Keratinocyte (primary cell): ENCODE measurements around the gene TMEM187. TPM values are rescaled to one million over a fixed set of nuclear protein-coding genes. Genes with fewer than 3 reads are reported as not detected.

Experiments used
- DNase-seq: peaks from one replicate; pipeline ENCODE4 v3.0.0-alpha.2; 2011; ENCODE audit warnings: low read depth, missing footprints, low spot score
- FAIRE-seq: peaks from 2 replicates; lab custom pipeline; 2011; peaks lifted over from hg19 to GRCh38; lab: Jason Lieb, UNC
- H2AFZ ChIP-seq: 2 replicates; pipeline ENCODE4 v1.6.0; 2012; ENCODE audit warnings: low read length, control low read depth, inconsistent platforms; ENCODE audit not compliant: control insufficient read depth
- H3K27ac ChIP-seq: 2 replicates; pipeline ENCODE4 v1.5.1; 2011; ENCODE audit warnings: low read length; ENCODE audit not compliant: control insufficient read depth, insufficient read depth
- H3K27me3 ChIP-seq: 3 replicates; pipeline ENCODE4 v1.6.0; 2011; ENCODE audit warnings: low read length; ENCODE audit not compliant: control insufficient read depth, insufficient read depth; ENCODE audit errors: extremely low read depth
- H3K36me3 ChIP-seq, 2 experiments: 2 replicates in 1 of 2; 3 replicates in 1 of 2; pipeline ENCODE4 v1.5.1; 2011; ENCODE audit warnings: low read length in 2 of 2, mild to moderate bottlenecking in 1 of 2; ENCODE audit not compliant: control insufficient read depth in 2 of 2, insufficient read depth in 2 of 2; ENCODE audit errors: extremely low read depth in 1 of 2
- H3K4me1 ChIP-seq: 3 replicates; pipeline ENCODE4 v1.5.1; 2011; ENCODE audit warnings: low read length; ENCODE audit not compliant: control insufficient read depth, insufficient read depth; ENCODE audit errors: extremely low read depth
- H3K4me2 ChIP-seq: 3 replicates; pipeline ENCODE4 v1.6.0; 2011; ENCODE audit warnings: low read depth, low read length; ENCODE audit not compliant: control insufficient read depth, insufficient read depth; ENCODE audit errors: extremely low read depth
- H3K4me3 ChIP-seq, 3 experiments: fragments of 200-600 bp in 1 of 3; sonication (generic) in 1 of 3; 2 replicates in 2 of 3; 3 replicates in 1 of 3; pipeline ENCODE4 v1.5.1; 2011 to 2016; ENCODE audit warnings: low read length in 3 of 3, mild to moderate bottlenecking in 3 of 3, control low read depth in 2 of 3, inconsistent platforms in 1 of 3, low read depth in 1 of 3, mixed read lengths in 1 of 3, mixed run types in 1 of 3, moderate library complexity in 1 of 3; ENCODE audit not compliant: control insufficient read depth in 2 of 3, insufficient read depth in 2 of 3; ENCODE audit errors: extremely low read depth in 1 of 3
- H3K79me2 ChIP-seq: 2 replicates; pipeline ENCODE4 v1.6.0; 2012; ENCODE audit warnings: low read length; ENCODE audit not compliant: control insufficient read depth, insufficient read depth
- H3K9ac ChIP-seq: 3 replicates; pipeline ENCODE4 v1.6.0; 2011; ENCODE audit warnings: low read length; ENCODE audit not compliant: control insufficient read depth, insufficient read depth; ENCODE audit errors: extremely low read depth
- H3K9me1 ChIP-seq: 3 replicates; pipeline ENCODE4 v1.6.0; 2011; ENCODE audit warnings: low read length; ENCODE audit not compliant: control insufficient read depth, insufficient read depth; ENCODE audit errors: extremely low read depth
- H3K9me3 ChIP-seq: 2 replicates; pipeline ENCODE4 v1.5.1; 2012; ENCODE audit warnings: low read depth, low read length; ENCODE audit not compliant: control insufficient read depth
- H4K20me1 ChIP-seq: 3 replicates; pipeline ENCODE4 v1.6.0; 2011; ENCODE audit warnings: low read length; ENCODE audit not compliant: control insufficient read depth, insufficient read depth; ENCODE audit errors: extremely low read depth
- EZH2 ChIP-seq: IDR thresholded peaks from one replicate; pipeline ENCODE4 v1.6.1; 2012; ENCODE audit warnings: inconsistent platforms, mild to moderate bottlenecking, low read length, moderate library complexity
- dilution Hi-C: fragments of 300-500 bp; cut with MboI; formaldehyde crosslinking; loops from one replicate; pipeline ENCODE4 v1.7.0; 2020; ENCODE audit warnings: low sequenced_read_pairs; ENCODE audit not compliant: extremely low pct_ligation_motif_present
- polyA plus RNA-seq, 5 experiments: library from polyadenylated mRNA; depleted of rRNA in 3 of 5; stranded (reverse) in 3 of 5; stranded (forward) in 1 of 5; unstranded in 1 of 5; fragments of >200 nt; gene quantifications; 1 replicate in 1 of 5; 2 replicates in 3 of 5; 3 replicates in 1 of 5; pipeline versions ENCODE4 v1.2.1 to v1.2.3, GENCODE V29; 2011 to 2012; ENCODE audit warnings: missing spikeins in 2 of 5, low read depth in 1 of 5, low replicate concordance in 1 of 5
- TF ChIP-seq, protein P1 (sequence below), 3 experiments: IDR thresholded peaks in 1 of 3; conservative IDR thresholded peaks in 1 of 3; optimal IDR thresholded peaks in 1 of 3; 2 replicates in 2 of 3; 3 replicates in 1 of 3; pipeline versions ENCODE3 to v1.5.1; 2011; ENCODE audit warnings: low read length in 3 of 3, mild to moderate bottlenecking in 3 of 3, moderate library complexity in 2 of 3, control low read depth in 1 of 3, inconsistent platforms in 1 of 3; ENCODE audit not compliant: insufficient read depth in 2 of 3; ENCODE audit errors: extremely low read depth in 1 of 3

Gene TMEM187
- polyA plus RNA-seq, 1 donor (not counting 4 experiments of a cell fraction or from before 2014, with no cell fraction given): 6.6 TPM

DNA sequence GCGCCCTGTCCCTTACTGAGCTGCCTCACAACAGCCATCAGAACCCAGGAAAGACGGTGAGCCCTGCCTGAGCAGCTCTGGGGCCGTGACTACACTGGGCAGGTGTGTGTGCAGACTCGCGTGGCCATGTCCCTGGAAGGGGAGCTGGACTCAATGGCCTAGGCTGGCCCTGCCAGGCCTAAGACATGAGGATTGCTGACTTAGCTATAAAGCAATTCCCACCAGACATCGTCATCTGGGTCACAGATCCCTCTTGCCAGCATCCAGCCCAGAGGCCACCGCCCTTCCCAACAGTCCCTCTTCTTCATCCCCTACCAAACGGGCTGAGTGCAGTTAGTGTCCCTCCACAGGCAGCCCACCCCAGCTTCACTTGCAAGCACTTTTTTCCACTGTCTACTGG is 41.4 kb upstream of the TMEM187 start:
- Histone ChIP-seq H3K4me1 (peaks cover 14% of the 10 kb centered on the region), H3K4me2 (no peak overlapping the region), H2AFZ (no peak overlapping the region), H4K20me1 (no peaks in the 10 kb centered on the region), H3K27ac (no peak overlapping the region), H3K9me1 (no peaks in the 10 kb centered on the region), H3K27me3 (no peaks in the 10 kb centered on the region), H3K36me3 (peaks cover 6 to 9% of the 10 kb centered on the region in 2 experiments), H3K79me2 (peaks cover 28% of the 10 kb centered on the region), H3K9me3 (no peaks in the 10 kb centered on the region), H3K4me3 (no peak overlapping the region), H3K9ac (no peak overlapping the region)
- DNase-seq: no peak
- dilution Hi-C loops: no loop called here
- FAIRE-seq: no peak
- TF ChIP-seq, protein P1, sequence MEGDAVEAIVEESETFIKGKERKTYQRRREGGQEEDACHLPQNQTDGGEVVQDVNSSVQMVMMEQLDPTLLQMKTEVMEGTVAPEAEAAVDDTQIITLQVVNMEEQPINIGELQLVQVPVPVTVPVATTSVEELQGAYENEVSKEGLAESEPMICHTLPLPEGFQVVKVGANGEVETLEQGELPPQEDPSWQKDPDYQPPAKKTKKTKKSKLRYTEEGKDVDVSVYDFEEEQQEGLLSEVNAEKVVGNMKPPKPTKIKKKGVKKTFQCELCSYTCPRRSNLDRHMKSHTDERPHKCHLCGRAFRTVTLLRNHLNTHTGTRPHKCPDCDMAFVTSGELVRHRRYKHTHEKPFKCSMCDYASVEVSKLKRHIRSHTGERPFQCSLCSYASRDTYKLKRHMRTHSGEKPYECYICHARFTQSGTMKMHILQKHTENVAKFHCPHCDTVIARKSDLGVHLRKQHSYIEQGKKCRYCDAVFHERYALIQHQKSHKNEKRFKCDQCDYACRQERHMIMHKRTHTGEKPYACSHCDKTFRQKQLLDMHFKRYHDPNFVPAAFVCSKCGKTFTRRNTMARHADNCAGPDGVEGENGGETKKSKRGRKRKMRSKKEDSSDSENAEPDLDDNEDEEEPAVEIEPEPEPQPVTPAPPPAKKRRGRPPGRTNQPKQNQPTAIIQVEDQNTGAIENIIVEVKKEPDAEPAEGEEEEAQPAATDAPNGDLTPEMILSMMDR (optimal IDR thresholded peaks at IDR 0.05 in 1 of 3, IDR thresholded peaks at IDR 0.05 in 1 of 3, conservative IDR thresholded peaks at IDR 0.05 in 1 of 3; ENCODE audit: extremely low read depth in 1 of 3, insufficient read depth in 2 of 3, low read length in 3 of 3): no peak
- TF ChIP-seq EZH2: no peak

DNA sequence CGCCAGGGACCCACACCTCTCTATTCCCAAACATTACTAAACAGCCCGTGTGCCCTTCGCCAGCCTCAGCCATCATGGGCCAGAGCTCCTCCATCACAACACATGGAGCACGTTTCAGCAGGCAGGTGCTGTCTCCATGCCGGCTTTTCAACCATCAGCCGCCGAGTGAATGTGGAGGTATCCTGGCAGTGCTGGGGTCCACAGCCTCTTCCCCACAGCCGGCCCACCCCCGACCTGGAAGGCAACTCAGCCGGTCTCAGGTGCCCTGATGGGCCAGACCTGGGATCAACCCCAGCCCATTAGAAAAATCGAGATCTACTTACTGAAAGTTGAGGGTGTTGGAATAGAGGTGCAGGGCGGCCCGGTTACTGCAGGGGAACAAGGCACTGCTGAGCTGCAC is 40.8 kb upstream of the TMEM187 start:
- Histone ChIP-seq H3K27ac (no peak overlapping the region), H2AFZ (no peak overlapping the region), H4K20me1 (no peaks in the 10 kb centered on the region), H3K36me3 (peaks cover 6 to 9% of the 10 kb centered on the region in 2 experiments), H3K4me3 (no peak overlapping the region), H3K4me1 (peaks cover 14% of the 10 kb centered on the region), H3K79me2 (peaks cover 28% of the 10 kb centered on the region), H3K9me3 (no peaks in the 10 kb centered on the region), H3K9me1 (no peaks in the 10 kb centered on the region), H3K9ac (no peak overlapping the region), H3K27me3 (no peaks in the 10 kb centered on the region), H3K4me2 (no peak overlapping the region)
- no peak for FAIRE-seq
- TF ChIP-seq, protein P1 (optimal IDR thresholded peaks at IDR 0.05 in 1 of 3, IDR thresholded peaks at IDR 0.05 in 1 of 3, conservative IDR thresholded peaks at IDR 0.05 in 1 of 3; ENCODE audit: extremely low read depth in 1 of 3, insufficient read depth in 2 of 3, low read length in 3 of 3): no peak
- TF ChIP-seq EZH2: no peak
- DNase-seq: no peak
- dilution Hi-C loops: no loop called here
